HG03135 (cell line): ENCODE data around the gene DHX29.
A peak's percentile ranks its signal among the peaks of the same experiment; 100 is the strongest.

Experiments used
- ATAC-seq: cut with Tn5 transposase; IDR thresholded peaks from one replicate; pipeline ENCODE4 v1.9.1; 2021; ENCODE audit warnings: mild to moderate bottlenecking, moderate library complexity; ENCODE audit not compliant: unreplicated experiment

The DHX29 gene, protein sequence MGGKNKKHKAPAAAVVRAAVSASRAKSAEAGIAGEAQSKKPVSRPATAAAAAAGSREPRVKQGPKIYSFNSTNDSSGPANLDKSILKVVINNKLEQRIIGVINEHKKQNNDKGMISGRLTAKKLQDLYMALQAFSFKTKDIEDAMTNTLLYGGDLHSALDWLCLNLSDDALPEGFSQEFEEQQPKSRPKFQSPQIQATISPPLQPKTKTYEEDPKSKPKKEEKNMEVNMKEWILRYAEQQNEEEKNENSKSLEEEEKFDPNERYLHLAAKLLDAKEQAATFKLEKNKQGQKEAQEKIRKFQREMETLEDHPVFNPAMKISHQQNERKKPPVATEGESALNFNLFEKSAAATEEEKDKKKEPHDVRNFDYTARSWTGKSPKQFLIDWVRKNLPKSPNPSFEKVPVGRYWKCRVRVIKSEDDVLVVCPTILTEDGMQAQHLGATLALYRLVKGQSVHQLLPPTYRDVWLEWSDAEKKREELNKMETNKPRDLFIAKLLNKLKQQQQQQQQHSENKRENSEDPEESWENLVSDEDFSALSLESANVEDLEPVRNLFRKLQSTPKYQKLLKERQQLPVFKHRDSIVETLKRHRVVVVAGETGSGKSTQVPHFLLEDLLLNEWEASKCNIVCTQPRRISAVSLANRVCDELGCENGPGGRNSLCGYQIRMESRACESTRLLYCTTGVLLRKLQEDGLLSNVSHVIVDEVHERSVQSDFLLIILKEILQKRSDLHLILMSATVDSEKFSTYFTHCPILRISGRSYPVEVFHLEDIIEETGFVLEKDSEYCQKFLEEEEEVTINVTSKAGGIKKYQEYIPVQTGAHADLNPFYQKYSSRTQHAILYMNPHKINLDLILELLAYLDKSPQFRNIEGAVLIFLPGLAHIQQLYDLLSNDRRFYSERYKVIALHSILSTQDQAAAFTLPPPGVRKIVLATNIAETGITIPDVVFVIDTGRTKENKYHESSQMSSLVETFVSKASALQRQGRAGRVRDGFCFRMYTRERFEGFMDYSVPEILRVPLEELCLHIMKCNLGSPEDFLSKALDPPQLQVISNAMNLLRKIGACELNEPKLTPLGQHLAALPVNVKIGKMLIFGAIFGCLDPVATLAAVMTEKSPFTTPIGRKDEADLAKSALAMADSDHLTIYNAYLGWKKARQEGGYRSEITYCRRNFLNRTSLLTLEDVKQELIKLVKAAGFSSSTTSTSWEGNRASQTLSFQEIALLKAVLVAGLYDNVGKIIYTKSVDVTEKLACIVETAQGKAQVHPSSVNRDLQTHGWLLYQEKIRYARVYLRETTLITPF (N-terminal part only)

DNA sequence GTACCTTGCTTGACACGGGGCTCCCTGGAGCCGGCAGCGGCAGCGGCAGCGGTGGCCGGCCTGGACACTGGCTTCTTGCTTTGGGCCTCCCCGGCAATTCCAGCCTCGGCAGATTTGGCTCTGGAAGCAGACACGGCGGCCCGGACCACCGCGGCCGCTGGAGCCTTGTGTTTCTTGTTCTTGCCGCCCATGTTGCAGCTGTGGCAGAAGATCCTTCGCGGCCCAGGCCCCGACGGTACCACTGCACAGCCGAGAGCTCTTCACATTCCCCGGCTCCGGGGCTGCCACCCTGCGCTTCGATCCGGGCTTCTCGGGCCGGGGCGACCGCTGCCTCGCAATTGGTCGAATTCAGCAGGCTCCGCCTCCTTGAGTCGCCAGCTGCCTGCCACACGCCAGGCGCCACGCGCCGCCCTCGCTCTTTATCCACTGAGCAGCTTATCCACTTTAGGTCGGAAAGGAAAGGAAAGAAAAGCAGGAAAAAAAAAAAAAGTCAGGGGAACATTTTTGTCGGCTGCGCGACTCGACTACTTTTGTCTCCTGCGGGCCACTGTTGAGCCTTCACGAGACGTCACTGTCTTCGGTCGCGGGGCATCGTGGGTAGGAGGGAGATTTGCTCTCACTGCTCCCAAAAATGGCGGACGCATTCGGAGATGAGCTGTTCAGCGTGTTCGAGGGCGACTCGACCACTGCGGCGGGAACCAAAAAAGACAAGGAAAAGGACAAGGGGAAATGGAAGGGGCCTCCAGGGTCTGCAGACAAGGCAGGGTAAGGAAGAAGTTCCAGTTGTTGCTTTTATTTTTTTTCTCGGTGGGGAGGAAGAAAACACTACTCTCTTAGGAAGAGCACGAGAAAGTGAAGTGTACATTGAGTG, at the start of gene DHX29, which contains the start of gene MTREX:
Gene DHX29 (minus strand): TSS at position 312 of the 871 bp plus-strand sequence. CDS start 121 bp downstream, at position 191.
Gene MTREX (plus strand): TSS at position 607 of the 871 bp plus-strand sequence. CDS start 25 bp downstream, at position 632.
- ATAC-seq = peak; percentile 92

DNA sequence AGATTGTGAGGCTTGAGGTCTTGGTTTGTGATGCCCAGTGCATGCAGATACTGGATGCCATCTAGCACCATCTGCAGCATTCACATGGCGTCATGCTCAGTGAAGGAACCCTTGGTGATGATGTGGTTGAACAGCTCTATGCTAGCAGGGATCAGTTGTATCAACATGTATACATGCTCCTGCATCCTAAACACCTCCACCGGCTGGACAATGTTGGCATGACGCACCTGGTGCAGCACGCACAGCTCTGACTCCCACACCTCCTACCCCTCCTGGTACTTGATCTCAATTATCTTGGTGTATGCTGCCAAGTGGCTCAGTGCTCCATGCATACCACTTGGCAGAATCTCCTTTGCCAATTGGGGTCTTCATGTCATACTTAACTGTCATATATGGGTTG, 49.4 kb upstream of the DHX29 start:
- no peak for ATAC-seq

DNA sequence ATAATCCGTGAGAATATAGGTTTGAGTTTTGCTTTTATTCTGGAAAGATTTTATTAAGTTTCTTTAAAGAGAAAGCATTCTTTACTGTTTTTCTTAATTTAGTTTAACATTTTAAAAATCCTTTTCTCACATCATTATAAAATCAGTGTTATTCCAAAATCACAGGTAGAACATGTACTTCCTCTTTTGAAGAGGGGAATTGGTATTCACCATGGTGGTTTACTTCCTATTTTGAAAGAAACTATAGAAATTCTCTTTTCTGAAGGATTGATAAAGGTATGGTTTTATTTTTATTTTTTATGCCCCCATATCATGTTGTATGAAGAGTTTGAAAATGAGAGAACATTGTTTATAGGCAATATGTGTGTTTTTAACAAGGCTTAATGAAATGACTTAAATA, 43.3 kb upstream of the DHX29 start:
- no peak for ATAC-seq

DNA sequence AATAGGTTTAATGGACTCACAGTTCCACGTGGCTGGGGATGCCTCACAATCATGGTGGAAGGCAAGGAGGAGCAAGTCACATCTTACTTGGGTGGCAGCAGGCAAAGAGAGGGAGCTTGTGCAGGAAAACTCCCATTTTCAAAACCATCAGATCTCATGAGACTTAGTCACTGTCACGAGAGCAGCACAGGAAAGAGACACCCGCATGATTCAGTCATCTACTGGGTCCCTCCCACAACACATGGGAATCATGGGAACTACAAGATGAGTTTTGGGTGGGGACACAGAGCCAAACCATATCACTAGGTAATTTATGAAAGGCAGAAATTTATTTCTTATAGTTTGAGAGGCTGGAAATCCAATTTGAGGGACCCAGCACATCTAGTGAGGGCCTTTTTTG, 40.3 kb upstream of the DHX29 start:
- ATAC-seq = no peak

DNA sequence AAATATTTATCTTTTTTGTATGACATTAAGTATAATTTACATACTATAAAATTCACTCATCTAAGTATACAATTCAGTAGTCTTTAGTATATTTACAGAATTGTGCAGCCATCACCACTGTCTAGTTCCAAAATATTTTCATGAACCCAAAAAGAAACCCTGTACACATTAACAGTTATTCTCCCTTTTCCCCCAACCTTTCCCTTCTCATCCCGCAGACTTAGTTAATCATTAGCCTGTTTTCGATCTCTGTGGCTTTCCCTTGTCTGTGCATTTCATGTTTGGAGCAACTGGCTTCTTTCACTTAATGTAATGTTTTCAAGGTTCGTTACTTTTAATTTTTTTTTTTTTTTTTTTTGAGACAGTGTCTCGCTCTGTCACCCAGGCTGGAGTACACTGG, 37.8 kb upstream of the DHX29 start:
- no peak for ATAC-seq

DNA sequence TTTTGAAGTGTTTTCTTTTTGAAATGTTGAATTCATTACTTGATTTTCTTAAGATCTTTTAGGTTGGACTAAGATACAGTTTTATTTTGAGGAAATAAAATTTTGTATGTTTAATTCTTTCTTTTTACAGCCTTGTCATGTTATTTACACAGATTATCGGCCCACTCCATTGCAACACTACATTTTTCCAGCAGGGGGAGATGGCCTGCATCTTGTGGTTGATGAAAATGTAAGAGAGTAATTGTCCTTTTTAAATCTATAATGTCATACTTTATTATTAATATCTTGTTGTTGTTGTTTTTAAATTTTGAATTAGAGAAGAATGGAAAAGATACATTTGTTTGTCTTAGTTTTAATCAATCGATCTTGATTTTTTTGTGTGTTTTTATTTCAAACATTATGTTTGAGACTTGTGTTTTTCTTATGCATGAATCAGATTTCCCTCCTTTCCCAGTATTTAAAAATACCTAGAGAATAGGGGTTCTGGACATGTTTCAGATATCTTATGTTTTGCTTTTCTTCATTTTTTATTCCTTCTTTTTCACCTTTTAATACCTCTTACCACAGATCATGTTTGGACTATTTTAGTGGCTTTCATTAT, 37.0 kb upstream of the DHX29 start:
- no peak for ATAC-seq

DNA sequence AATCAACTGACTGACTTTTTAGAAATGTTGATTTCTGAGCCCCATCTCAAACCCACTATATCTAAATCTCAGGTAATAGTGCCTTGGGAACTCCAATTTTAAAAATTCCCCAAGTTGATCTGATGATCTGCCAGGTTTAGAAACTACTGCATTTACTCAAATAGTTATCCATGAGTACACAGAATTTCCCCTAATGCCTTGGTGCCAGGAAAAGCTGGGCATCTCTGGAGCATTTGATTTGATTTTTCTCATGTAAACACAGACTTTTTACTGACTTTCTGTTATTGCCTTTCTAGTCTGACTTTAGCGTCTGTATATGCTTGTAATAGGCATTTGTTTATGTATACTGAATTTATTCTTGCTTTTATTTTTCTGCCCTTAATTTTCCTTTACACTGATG, 36.1 kb upstream of the DHX29 start:
- no peak for ATAC-seq

DNA sequence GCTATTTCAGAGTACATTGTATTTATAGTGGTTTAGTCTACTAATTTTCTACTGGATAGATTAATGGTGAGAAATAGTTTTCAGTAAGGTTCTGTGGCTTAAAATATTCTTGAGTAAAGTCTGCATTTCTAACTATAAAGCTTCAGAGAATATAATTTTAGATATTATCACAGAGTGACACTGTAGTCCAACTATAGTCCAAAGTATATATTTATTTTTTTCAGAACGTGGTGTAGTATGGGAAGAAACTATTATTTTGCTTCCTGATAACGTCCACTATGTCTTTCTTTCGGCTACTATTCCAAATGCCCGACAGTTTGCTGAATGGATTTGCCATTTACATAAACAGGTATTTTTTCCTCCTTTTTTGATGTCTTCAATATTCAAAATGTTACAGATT, 35.6 kb upstream of the DHX29 start:
- ATAC-seq = no peak

DNA sequence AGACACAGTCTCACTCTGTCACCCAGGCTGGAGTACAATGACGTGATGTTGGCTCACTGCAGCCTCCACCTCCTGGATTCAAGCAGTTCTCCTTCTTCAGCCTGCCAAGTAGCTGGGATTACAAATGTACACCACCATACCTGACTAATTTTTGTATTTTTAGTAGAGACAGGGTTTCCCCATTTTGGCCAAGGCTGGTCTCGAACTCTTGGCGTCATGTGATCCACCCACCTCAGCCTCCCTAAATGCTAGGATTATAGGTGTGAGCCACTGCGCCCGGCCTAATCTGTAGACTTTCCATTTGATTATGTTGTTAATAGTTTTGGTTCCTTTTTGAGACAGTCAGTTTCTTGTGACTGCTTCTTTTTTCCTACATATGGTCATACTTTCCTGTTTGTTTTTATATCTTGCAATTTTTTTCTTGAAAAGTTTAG, 31.3 kb upstream of the DHX29 start:
- no peak for ATAC-seq

DNA sequence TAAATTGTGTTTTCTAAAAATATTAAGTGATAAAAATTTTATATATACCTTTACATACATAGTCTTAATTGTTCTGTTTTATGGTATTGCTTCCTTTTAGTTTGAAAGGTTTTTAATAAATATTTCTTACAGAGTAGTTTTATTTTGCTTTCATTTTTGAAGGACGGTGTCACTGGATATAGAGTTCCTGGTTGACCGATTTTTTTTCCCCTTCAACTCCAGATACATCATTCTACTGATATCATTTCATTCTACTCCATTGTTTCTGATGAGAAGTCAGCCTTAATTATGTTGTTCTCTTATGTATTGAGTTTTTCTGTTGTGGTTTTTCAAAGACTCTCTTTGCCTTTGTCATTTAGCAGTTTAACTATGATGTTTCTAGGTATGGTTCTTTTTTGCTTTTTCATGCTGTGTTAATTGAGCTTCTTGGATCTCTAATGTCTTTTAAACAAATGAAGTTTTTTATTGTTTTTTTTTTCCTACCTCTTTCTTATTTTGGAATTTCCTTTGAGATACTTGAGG, 30.7 kb upstream of the DHX29 start:
- ATAC-seq = no peak

DNA sequence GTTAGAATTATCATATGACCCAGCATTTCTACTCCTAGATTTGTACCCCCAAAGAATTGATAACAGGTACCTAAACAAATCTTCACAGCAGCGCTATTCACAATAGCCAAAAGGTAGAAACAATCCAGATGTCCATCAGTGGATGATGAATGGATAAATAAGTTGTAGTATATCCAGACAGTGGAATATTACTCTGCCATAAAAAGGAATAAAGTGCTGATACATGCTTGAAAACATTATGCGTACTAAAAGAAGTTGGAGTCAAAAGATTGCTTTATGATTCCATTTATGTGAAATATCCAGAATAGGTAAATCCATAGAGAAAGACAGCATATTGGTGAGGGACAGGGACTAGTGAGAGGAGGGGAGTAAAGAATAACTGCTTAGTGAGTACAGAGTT, 26.3 kb upstream of the DHX29 start:
- ATAC-seq = no peak

DNA sequence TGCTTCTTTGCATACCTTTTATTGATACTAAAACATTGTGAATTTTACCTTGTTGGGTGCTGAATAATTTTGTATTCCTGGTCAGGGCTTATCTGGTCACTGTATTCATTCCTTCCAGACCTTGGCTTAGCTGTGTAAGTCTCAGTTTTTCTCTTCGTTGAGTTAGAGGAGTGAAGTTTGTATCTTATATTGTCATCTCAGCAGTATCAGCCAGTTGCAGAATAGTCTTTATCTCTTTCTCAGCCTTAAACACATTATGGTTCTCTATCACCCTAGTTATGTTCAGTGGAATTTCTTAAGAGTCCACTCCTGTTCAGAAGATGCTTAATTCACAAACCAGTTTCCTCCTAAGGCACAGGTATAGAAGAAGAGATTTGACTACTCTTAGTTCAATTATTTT, 25.5 kb upstream of the DHX29 start:
- ATAC-seq = no peak

DNA sequence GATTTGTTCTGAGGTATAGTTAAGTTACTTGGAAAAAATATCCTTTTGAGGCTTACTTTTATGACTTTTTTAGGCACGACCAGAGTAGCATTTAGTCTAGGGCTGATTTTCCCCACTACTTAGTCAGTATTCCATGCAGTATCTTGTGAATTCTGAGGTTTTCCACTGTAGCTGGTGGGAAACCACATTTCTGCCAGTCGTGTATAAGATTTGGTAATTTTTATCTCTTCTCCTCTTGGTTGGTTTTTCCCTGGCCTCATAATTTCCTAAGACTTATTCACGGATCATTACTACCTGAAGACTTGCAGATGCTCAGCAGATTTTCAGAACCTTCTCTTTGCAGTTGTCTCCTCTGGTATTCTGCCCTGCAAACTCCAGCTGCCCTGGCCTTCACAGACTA, 23.8 kb upstream of the DHX29 start:
- ATAC-seq = no peak

DNA sequence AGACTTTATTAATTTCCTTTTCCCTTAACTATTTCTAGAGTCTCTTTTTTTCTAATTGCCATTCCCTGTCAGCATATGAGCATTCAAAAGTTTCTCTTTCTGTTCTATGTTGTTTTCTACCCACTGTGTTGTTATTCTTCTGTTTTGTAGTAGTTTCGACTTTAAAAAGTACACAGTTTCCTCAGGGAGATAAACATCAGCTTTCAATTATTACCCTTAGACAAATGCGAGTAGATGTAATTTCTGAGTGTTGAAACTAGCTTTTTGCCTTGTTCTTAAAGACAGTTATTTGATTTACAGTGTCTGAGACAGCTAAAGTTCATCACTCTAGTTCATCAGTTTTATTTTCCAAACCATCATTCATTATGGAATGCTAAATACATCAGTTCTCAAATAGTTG, 19.8 kb upstream of the DHX29 start:
- no peak for ATAC-seq

DNA sequence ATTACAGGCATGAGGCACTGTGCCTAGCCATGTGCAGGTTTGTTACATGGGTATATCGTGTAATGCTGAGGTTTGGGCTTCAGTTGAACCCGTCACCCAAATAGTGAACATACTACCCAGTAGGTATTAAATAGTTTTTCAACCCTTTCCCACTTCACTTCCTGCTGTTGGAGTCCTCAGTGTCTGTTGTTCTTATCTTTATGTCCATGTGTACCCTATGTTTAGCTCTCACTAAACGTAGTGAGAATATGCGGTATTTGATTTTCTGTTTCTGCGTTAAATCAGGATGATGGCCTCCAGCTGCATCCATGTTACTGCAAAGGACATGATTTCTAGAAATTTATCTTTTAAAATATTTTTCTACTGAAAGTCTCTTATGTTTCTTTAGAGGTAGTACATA, 18.1 kb upstream of the DHX29 start:
- ATAC-seq = no peak

DNA sequence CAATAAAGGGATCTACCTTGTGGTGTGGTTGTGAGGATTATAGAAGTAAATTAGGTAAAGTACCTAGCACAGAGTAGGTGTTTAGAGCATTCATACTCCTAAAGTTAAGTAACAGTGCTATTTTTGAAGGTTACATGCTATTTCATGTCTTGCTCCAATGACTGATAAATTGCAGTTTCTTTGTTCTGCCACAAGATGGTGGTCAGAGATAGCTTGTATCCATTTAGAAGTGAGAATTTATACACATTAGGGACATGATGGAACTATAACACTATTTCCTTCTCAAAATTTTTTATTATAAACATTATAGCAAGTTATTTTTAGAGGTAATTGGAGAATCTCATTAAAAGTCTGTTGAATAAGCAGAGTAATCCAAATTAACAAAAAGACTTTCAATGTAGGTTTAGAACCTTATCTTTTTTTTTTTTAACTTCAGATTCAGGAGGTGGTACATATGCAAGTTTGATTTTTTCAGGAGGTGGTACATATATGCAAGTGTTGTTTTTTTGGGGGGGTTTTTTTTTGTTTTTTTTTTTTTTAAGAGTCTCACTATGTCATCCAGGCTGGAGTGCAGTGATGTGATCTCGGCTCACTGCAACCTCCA, 17.4 kb upstream of the DHX29 start:
- peak; percentile 74 for ATAC-seq

DNA sequence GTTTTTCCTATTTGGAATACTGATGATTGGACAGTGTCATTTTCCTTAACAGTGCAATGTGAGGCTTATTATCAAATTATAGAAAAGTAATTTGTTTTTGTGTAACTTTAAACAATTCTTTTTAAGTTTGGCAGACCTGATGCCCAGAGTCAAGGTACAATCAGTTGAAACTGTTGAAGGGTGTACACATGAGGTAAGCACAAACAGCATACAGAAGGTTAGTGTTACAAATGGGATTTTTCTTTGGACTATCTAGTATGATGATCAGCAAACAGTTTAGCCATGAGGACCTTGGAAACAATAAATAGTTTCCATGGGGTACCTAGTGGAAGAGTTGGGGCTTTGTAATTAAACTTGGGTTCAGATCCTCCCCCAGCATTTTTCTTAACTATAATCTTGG, 16.5 kb upstream of the DHX29 start:
- ATAC-seq = no peak

DNA sequence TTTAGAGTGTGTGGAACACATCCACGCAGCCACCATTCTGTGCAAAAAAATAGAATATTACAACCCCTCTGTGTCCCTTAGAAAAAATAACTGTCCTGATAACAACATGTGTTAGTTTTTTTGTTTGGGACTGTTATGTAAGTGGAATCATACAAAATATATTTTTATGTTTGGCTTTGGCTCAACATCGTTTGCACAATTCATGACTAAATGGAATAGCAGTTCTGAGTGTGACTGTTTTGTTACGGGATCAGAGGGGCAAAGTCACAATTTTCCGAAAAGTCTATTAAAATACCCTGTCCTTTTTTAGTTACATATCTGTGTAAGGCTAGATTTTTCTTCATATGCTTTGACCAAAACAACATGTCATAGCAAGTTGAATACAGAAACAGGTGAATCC, 13.1 kb upstream of the DHX29 start:
- ATAC-seq = no peak

DNA sequence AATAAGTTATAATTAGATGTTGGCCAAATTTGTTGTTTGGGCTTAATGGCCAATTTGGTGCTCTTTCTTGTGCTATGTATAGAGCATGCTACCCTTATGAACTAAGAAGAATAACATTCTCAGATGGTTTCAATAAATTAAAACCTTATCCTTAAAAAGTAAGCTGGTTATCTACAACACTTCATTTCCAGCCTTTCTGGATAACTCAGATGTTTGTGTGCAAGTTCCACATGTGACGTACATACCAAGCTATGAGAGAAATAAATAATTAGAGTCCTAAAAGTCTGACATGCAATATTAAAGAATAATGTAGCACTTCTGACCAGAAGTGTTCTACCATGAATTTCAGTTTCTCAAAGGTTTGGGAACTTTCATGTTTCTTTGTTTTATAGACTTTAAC, 12.0 kb upstream of the DHX29 start:
- no peak for ATAC-seq
